T47D (cell line): ENCODE results near the gene HDGFL3.
"Not testable (repeated sequence)": the region's sequence is repeated elsewhere in the genome, so short reads cannot be mapped to it uniquely, and the experiment has no call there.

Source experiments
- DNase-seq, 2 experiments: peaks; one replicate each; pipeline versions ENCODE4 v3.0.0 to v3.0.0-alpha.2; 2011 to 2012; ENCODE audit warnings: low read depth in 1 of 2, low spot score in 1 of 2
- JUND ChIP-seq: IDR thresholded peaks from 2 replicates; pipeline ENCODE4 v1.6.1; 2012; ENCODE audit warnings: low read depth
- in situ Hi-C: cut with HindIII; loops from 2 replicates; pipeline ENCODE4 v1.10.0; 2016; ENCODE audit warnings: low sequenced_read_pairs, low pct_unique_long_range_greater_than_20kb

Gene HDGFL3

GRCh38 chr15:83099290-83099689, 108.3 kb downstream of the HDGFL3 start:
- DNase-seq: no peak
- in situ Hi-C loops: no loop called here
- TF ChIP-seq JUND: no peak

DNA sequence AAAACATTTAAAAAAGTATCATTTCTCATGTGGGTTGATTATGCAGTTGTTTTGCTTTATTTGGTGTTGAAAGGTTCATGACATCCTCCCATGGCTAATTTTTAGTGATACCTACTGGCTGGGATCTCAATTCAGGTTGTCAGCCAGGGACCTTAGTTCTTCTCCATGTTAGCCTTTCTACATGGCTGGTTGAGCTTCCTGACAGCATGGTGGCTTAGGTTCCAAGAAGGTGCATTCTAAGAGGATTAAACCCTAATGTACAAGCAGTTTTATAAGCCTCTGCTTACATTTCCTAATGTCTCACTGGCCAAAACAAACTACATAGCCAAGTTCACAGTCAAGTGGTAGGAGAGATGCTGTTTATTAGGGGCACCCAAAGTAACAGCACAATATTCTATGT, 109.5 kb downstream of the HDGFL3 start:
- no peak for TF ChIP-seq JUND
- in situ Hi-C loops: no loop called here
- no peak for DNase-seq

- in situ Hi-C loops: no loop called here
- TF ChIP-seq JUND: no peak
- no peak for DNase-seq
These were observed 113.0 kb downstream of the HDGFL3 start for GRCh38 chr15:83094583-83094982.

- in situ Hi-C loops: no loop called here
- TF ChIP-seq JUND: no peak
- no peak for DNase-seq
These were observed 115.2 kb downstream of the HDGFL3 start for GRCh38 chr15:83092309-83092976.

DNA sequence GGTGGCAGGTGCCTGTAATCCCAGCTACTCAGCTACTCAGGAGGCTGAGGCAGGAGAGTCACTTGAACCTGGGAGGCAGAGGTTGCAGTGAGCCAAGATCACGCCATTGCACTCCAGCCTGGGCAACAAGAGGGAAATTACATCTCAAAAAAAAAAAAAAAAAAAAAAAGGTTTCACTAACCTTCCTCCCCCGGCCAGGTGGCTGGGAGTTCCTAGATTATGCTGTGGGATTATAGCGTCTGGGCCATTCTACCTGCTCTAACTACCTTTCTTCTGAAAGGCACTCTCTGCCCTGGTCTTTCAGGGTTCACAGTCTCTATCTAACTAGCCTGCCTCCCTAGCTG, 115.7 kb downstream of the HDGFL3 start:
- in situ Hi-C loops, DNase-seq: not testable (repeated sequence)

- TF ChIP-seq JUND: no peak
- in situ Hi-C loops: no loop called here
These were observed 117.2 kb downstream of the HDGFL3 start for GRCh38 chr15:83090465-83090864.

DNA sequence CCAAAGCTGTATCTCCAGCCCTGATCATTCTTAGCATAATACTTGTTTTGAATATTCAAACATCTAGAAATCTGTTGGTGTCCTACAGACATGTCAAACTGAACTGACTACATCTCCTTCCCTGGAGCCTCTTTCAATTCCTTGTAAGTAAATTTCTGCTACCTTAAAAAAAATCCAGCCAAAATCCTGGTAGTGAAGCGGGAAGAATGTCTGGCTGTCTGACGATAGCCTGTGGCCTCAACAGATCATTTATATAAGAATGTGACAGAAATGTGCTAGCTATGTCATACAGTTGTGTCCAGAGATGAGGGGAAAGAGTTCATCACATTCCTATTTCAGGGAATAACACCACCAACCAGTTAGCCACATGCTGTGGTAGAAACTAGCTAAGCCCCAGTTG, 118.7 kb downstream of the HDGFL3 start:
- no peak for TF ChIP-seq JUND
- no peak for DNase-seq
- in situ Hi-C loops: no loop called here

More at GRCh38 chr15:83090465-83090864, 117.2 kb downstream of the HDGFL3 start:
- DNase-seq: no peak

DNA sequence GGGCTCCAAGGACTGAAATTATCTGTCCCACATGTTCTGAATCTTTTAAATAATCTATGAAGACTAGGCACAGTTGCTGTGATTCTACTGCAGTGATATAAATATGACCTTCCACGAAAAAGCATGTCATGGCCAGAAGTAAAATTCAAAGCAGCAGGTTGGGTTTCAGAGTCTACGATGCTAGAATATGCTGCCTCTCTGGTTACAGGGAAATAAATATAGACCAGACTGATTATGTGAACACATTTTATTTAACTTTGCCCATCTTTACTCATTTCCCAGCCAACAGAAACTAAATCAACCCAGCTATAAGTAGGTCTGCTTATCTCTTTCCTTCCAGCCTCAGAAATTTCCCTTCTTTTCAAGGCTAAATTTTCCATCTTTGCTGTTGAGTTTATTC, 120.0 kb downstream of the HDGFL3 start:
- in situ Hi-C loops: no loop called here
- no peak for DNase-seq
- TF ChIP-seq JUND: no peak

- in situ Hi-C loops, DNase-seq: not testable (repeated sequence)
These were observed 121.6 kb downstream of the HDGFL3 start for GRCh38 chr15:83085864-83086552.

GRCh38 chr15:83085461-83085860, 122.2 kb downstream of the HDGFL3 start:
- in situ Hi-C loops, DNase-seq: not testable (repeated sequence)

GRCh38 chr15:83082730-83083386, 124.8 kb downstream of the HDGFL3 start:
- in situ Hi-C loops: no loop called here
- no peak for TF ChIP-seq JUND
- DNase-seq: no peak

DNA sequence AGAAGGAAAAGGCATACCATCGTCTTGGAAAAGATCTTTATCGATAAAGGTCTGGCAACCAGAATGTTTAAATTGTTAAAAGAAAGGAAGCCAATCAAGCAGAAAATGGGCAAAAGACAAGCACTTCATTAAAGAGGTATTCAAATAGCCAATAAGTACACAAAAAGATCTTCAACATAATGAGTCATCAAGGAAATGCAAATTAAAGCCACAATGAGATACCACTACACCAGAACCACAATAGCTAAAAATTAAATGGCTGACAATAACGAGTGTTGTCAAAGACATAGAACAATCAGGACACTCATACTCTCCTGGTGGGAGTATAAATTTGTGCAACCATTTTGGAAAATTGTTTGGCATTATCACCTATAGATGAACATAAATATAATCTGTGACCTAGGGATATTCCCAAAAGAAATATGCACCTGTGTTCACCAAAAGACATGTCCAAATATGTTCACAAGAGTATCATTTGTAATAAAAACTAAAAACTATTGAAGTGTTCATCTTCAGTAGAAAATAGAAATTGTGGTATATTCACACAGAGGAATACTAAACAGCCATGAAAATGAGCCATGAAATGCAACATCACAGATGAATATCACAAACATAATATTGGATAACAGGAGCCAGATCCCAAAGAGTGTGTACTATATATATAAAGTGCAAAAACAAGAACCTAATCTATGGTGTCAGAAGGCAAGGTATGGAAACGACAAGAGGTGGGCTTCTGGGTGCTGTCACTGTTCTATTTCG, 126.2 kb downstream of the HDGFL3 start:
- TF ChIP-seq JUND: no peak
- in situ Hi-C loops: no loop called here

DNA sequence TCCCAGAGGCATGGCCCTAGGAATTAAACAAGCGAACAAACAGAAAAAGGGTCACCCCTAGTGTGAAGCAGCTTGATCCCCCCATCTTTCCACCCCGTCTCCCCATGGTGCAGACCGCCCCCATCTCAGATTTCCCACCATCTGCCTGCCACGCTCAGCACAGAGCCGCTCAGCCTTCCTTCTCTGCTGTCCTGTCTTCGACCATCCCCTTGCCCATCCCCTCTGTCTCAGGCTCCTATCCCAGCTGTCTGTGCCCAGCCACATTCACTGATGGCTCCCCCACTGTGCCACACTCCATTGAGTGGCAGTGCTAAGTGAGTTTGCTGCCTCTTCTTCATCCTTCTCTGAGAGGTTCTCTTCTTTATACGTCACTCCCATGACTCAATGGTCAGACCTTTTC, 128.9 kb downstream of the HDGFL3 start:
- TF ChIP-seq JUND: no peak
- no peak for DNase-seq
- in situ Hi-C loops: no loop called here

More for the DNA sequence above, 126.2 kb downstream of the HDGFL3 start:
- DNase-seq: no peak
